Trophoblast cell (in vitro differentiated cells and primary cell): ENCODE measurements around the gene ANKS6.

ENCODE experiments used
- DNase-seq, 2 donors: peaks; one replicate each; pipeline ENCODE4 v3.0.0-alpha.2; 2016
- H2AFZ ChIP-seq: 2 replicates; pipeline ENCODE4 v1.6.1; 2013; ENCODE audit warnings: low read length, moderate library complexity, mild to moderate bottlenecking; ENCODE audit not compliant: insufficient read depth, poor library complexity
- H2AK5ac ChIP-seq: 2 replicates; pipeline ENCODE4 v1.6.1; 2013; ENCODE audit warnings: mild to moderate bottlenecking, low read length
- H2BK120ac ChIP-seq: 2 replicates; pipeline ENCODE4 v1.6.1; 2013; ENCODE audit warnings: low read length, mild to moderate bottlenecking, moderate library complexity; ENCODE audit not compliant: insufficient read depth, poor library complexity
- H2BK12ac ChIP-seq: 2 replicates; pipeline ENCODE4 v1.6.1; 2013; ENCODE audit warnings: mild to moderate bottlenecking, low read length, moderate library complexity
- H2BK5ac ChIP-seq: 2 replicates; pipeline ENCODE4 v1.6.1; 2013; ENCODE audit warnings: low read length, low read depth, moderate library complexity, mild to moderate bottlenecking; ENCODE audit not compliant: poor library complexity
- H3K14ac ChIP-seq: 2 replicates; pipeline ENCODE4 v1.6.1; 2013; ENCODE audit warnings: mild to moderate bottlenecking, low read length
- H3K18ac ChIP-seq: 2 replicates; pipeline ENCODE4 v1.6.1; 2013; ENCODE audit warnings: mild to moderate bottlenecking, low read length
- H3K23ac ChIP-seq: 2 replicates; pipeline ENCODE4 v1.6.1; 2013; ENCODE audit warnings: low read length
- H3K27ac ChIP-seq: 2 replicates; pipeline ENCODE4 v1.5.1; 2013; ENCODE audit warnings: low read depth, mild to moderate bottlenecking, inconsistent platforms, low read length, moderate library complexity
- H3K27me3 ChIP-seq: 2 replicates; pipeline ENCODE4 v1.6.1; 2013; ENCODE audit warnings: inconsistent platforms, mild to moderate bottlenecking, low read length, moderate library complexity; ENCODE audit not compliant: insufficient read depth
- H3K36me3 ChIP-seq, 2 experiments: 1 replicate in 1 of 2; 2 replicates in 1 of 2; pipeline ENCODE4 v1.6.1; 2013; ENCODE audit warnings: low read length in 2 of 2, mild to moderate bottlenecking in 2 of 2, moderate library complexity in 1 of 2; ENCODE audit not compliant: insufficient read depth in 2 of 2, control insufficient read depth in 1 of 2
- H3K4ac ChIP-seq: 2 replicates; pipeline ENCODE4 v1.6.1; 2013; ENCODE audit warnings: low read depth, mild to moderate bottlenecking, low read length, moderate library complexity
- H3K4me1 ChIP-seq, 2 experiments: 1 replicate in 1 of 2; 2 replicates in 1 of 2; pipeline ENCODE4 v1.6.1; 2013; ENCODE audit warnings: low read length in 2 of 2, mild to moderate bottlenecking in 2 of 2, moderate library complexity in 1 of 2; ENCODE audit not compliant: insufficient read depth in 2 of 2, control insufficient read depth in 1 of 2
- H3K4me2 ChIP-seq: 2 replicates; pipeline ENCODE4 v1.6.1; 2013; ENCODE audit warnings: inconsistent platforms, mild to moderate bottlenecking, low read length, moderate library complexity
- H3K4me3 ChIP-seq: 2 replicates; pipeline ENCODE4 v1.5.1; 2013; ENCODE audit warnings: mild to moderate bottlenecking, low read depth, low read length, inconsistent platforms
- H3K79me1 ChIP-seq: one replicate; pipeline ENCODE4 v1.6.1; 2013; ENCODE audit warnings: low read length
- H3K79me2 ChIP-seq: 2 replicates; pipeline ENCODE4 v1.6.1; 2013; ENCODE audit warnings: low read length, mild to moderate bottlenecking; ENCODE audit not compliant: control insufficient read depth, insufficient read depth, poor library complexity
- H3K9ac ChIP-seq: 2 replicates; pipeline ENCODE4 v1.6.1; 2013; ENCODE audit warnings: mild to moderate bottlenecking, low read length
- H3K9me3 ChIP-seq: 2 replicates; pipeline ENCODE4 v1.6.1; 2013; ENCODE audit warnings: low read depth, mild to moderate bottlenecking, control low read depth, inconsistent platforms, low read length; ENCODE audit not compliant: insufficient read depth
- H4K12ac ChIP-seq: 2 replicates; pipeline ENCODE4 v1.6.1; 2013; ENCODE audit warnings: low read depth, mild to moderate bottlenecking, low read length, moderate library complexity
- H4K8ac ChIP-seq: 2 replicates; pipeline ENCODE4 v1.6.1; 2013; ENCODE audit warnings: low read depth, mild to moderate bottlenecking, low read length, moderate library complexity
- H4K91ac ChIP-seq: one replicate; pipeline ENCODE4 v1.6.1; 2013; ENCODE audit warnings: low read depth, mild to moderate bottlenecking, low read length, moderate library complexity
- WGBS: extraction: QIAGEN DNeasy Blood & Tissue Kit; methylation state at CpG from one replicate; pipeline ENCODE4 v1.1.7; 2013; ENCODE audit warnings: missing lambda C conversion rate; ENCODE audit not compliant: insufficient read length, insufficient coverage; ENCODE audit errors: extremely low coverage; 5-methylcytosine and 5-hydroxymethylcytosine counted together

ANKS6 gene

DNA sequence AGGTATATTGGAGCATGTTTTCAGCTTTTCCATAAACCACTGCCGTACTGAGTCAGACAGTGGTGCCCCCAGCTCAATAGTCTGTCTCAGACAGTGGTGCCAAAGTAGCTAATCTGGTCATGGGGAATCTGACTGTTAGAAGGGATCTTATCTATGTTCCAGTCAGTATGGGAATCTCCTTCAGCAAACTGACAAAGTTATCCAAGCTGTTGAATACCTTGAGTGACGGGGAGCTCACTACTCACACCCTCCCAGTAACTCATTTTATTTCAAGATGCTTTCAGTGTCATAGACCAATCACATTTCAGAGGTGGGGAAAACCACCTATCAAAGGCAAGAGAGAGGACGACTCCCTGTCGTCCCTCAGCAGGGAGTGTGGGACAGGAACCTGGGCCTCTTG, 18.7 kb downstream of the ANKS6 start:
- Histone ChIP-seq H3K79me2 (no peaks in the 10 kb centered on the region), H3K9ac (no peak overlapping the region), H3K4me1 (peaks cover 4 to 5% of the 10 kb centered on the region in 2 experiments), H2BK5ac (no peak overlapping the region), H3K4ac (no peak overlapping the region), H4K12ac (no peak overlapping the region), H4K8ac (no peak overlapping the region), H3K27me3 (no peaks in the 10 kb centered on the region), H3K4me3 (no peak overlapping the region), H3K18ac (no peak overlapping the region), H3K27ac (no peak overlapping the region), H3K36me3 (peaks cover 3 to 6% of the 10 kb centered on the region in 2 experiments), H2AFZ (no peak overlapping the region), H3K23ac (no peak overlapping the region), H3K14ac (no peak overlapping the region), H2BK12ac (no peak overlapping the region), H3K9me3 (no peaks in the 10 kb centered on the region), H2BK120ac (no peak overlapping the region), H3K79me1 (no peaks in the 10 kb centered on the region), H2AK5ac (no peak overlapping the region), H4K91ac (no peak overlapping the region), H3K4me2 (no peak overlapping the region)
- DNase-seq: no peak
- no CpG with 5 or more reads among the region's 4 CpGs for WGBS

DNA sequence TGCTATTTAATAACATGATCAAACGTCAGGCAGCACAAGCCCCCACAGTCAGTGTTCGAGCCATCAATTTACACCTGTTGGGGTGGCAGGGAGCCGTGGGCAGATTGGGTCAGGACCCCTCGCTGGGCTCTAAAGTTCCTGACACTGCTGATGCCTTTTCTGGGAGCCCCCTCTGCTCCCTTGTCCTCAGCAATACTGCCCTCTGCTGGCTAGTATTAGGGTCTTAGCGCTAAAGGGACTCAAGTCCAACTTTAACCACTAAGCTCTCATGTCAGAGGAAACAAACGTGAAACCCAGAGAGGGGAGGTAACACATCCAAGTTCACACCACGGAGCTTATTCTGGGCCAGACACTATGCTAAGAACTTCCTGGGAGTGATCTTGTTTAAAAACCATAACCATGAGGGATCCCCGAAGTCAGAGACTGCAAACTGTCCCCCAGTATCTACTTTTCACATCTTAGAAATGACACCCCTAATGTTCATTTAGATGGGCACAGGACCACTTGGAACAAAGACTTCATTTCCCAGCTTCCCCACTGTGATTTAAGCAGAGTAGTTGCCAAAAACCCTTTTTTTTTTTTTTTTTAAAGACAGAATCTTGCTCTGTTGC, 20.4 kb downstream of the ANKS6 start:
- Histone ChIP-seq H3K79me2 (no peaks in the 10 kb centered on the region), H3K9me3 (no peaks in the 10 kb centered on the region), H3K79me1 (no peaks in the 10 kb centered on the region), H3K27me3 (no peaks in the 10 kb centered on the region), H3K4me3 (no peak overlapping the region), H2AK5ac (no peak overlapping the region), H3K36me3 (peaks cover 8 to 15% of the 10 kb centered on the region in 2 experiments), H3K9ac (no peak overlapping the region), H4K91ac (no peak overlapping the region), H2BK12ac (no peak overlapping the region), H3K4ac (no peak overlapping the region), H3K4me2 (no peak overlapping the region), H3K23ac (no peak overlapping the region), H4K12ac (no peak overlapping the region), H2AFZ (no peak overlapping the region), H3K4me1 (peaks cover 0 to 2% of the 10 kb centered on the region in 2 experiments), H3K27ac (no peak overlapping the region), H3K18ac (no peak overlapping the region), H4K8ac (no peak overlapping the region), H2BK5ac (no peak overlapping the region), H3K14ac (no peak overlapping the region), H2BK120ac (no peak overlapping the region)
- WGBS: no CpG with 5 or more reads among the region's 8 CpGs
- peak; percentile 11 to 77 for DNase-seq

DNA sequence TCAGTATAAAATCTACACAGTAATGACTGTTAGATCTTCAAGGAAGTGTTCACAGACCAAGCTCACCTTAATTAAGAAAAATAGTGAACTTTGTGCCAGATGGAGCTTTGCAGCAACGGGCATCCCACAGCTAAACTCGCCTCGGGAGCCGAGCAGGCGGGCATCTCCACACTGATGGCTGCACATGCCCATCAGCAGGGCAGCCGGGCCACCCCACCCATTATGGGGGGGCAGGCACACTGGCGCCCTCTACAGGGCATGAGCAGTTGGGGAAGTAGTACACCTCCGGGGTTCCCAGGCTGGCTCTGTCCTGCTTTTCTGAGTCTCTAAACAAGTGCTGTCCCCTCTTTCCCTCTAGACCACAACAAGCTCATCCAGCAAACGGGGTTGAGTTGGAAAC, 21.6 kb downstream of the ANKS6 start:
- Histone ChIP-seq H3K79me2 (no peaks in the 10 kb centered on the region), H3K14ac (no peak overlapping the region), H4K8ac (no peak overlapping the region), H2AK5ac (no peak overlapping the region), H3K79me1 (no peaks in the 10 kb centered on the region), H3K27me3 (no peaks in the 10 kb centered on the region), H2AFZ (no peak overlapping the region), H3K4me3 (no peak overlapping the region), H3K23ac (no peak overlapping the region), H2BK5ac (no peak overlapping the region), H3K4me1 (peaks cover 0 to 2% of the 10 kb centered on the region in 2 experiments), H3K9me3 (no peaks in the 10 kb centered on the region), H4K12ac (no peak overlapping the region), H3K18ac (no peak overlapping the region), H3K9ac (no peak overlapping the region), H4K91ac (no peak overlapping the region), H3K4ac (no peak overlapping the region), H3K4me2 (no peak overlapping the region), H2BK120ac (no peak overlapping the region), H2BK12ac (no peak overlapping the region), H3K27ac (no peak overlapping the region), H3K36me3 (peaks cover 12 to 19% of the 10 kb centered on the region in 2 experiments)
- WGBS: no CpG with 5 or more reads among the region's 9 CpGs
- no peak for DNase-seq

- WGBS: no CpG with 5 or more reads among the region's 15 CpGs
- no peak overlapping the region for H2BK120ac ChIP-seq
- H3K4me2 ChIP-seq: no peak overlapping the region
- no peak overlapping the region for H2BK12ac ChIP-seq
- H2BK5ac ChIP-seq: no peak overlapping the region
- H2AFZ ChIP-seq: no peak overlapping the region
- DNase-seq: no peak
- no peak overlapping the region for H3K27ac ChIP-seq
- no peak overlapping the region for H4K12ac ChIP-seq
- H3K27me3 ChIP-seq: no peaks in the 10 kb centered on the region
- H3K23ac ChIP-seq: no peak overlapping the region
- no peak overlapping the region for H3K14ac ChIP-seq
- H3K4ac ChIP-seq: no peak overlapping the region
- H3K9ac ChIP-seq: no peak overlapping the region
- H3K18ac ChIP-seq: no peak overlapping the region
- no peak overlapping the region for H4K8ac ChIP-seq
- H3K9me3 ChIP-seq: no peaks in the 10 kb centered on the region
- H3K4me3 ChIP-seq: no peak overlapping the region
- peaks cover 0 to 2% of the 10 kb centered on the region in 2 experiments for H3K4me1 ChIP-seq
- no peaks in the 10 kb centered on the region for H3K79me2 ChIP-seq
- peaks cover 12 to 19% of the 10 kb centered on the region in 2 experiments for H3K36me3 ChIP-seq
- H2AK5ac ChIP-seq: no peak overlapping the region
- no peak overlapping the region for H4K91ac ChIP-seq
- no peaks in the 10 kb centered on the region for H3K79me1 ChIP-seq
Observed at GRCh38 chr9:98773721-98774120, 22.6 kb downstream of the ANKS6 start.
